ENCODE results near the gene EBLN1. TPM values are rescaled to one million over a fixed set of nuclear protein-coding genes. Genes with fewer than 3 reads are reported as not detected.

EBLN1 gene
- total and polyA plus RNA-seq, 2 of the 8 experiments (the other 6 are each of a cell fraction or from before 2014, with no cell fraction given) = not detected

DNA sequence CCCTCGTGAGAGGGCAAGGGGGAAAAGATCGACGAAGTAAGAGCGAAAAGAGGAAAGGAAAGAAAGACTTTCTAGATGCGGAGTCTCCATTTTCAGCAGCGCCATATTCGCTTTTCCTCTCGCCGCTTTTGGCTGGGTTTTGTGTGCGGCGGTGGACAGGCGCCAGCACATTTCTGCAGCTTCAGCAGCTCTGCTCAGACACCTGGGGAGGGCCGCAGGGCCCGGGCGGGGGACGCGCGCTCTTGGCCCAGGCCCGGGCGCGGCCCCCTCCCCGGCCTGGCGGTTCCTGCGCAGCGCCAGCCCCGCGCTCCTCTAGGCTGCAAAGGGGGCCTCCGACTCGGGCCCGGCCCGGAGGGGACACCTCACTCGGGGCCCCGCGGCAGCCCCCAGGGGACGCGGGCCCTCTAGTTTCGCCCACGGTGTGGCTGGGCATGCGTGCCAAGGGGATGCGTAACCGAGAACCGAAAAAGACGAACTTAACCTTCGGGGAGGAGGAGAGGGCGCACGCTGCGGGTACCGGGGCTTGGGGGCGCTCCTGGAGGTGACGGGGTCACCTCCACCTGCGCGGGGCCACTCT, 34.5 kb upstream of the EBLN1 start (continued):
- TF ChIP-seq TBP (IDR thresholded peaks at IDR 0.05; ENCODE audit: low read depth, low read length) (no peak), GABPA (IDR thresholded peaks at IDR 0.05; ENCODE audit: borderline replicate concordance, insufficient read depth, low read length) (0 out of 2 replicates have a peak, but pooled peaks have one; percentile 26), ASH2L (IDR thresholded peaks at IDR 0.05; ENCODE audit: low read length) (peak; percentile 20)
- TF ChIP-seq, protein P1, sequence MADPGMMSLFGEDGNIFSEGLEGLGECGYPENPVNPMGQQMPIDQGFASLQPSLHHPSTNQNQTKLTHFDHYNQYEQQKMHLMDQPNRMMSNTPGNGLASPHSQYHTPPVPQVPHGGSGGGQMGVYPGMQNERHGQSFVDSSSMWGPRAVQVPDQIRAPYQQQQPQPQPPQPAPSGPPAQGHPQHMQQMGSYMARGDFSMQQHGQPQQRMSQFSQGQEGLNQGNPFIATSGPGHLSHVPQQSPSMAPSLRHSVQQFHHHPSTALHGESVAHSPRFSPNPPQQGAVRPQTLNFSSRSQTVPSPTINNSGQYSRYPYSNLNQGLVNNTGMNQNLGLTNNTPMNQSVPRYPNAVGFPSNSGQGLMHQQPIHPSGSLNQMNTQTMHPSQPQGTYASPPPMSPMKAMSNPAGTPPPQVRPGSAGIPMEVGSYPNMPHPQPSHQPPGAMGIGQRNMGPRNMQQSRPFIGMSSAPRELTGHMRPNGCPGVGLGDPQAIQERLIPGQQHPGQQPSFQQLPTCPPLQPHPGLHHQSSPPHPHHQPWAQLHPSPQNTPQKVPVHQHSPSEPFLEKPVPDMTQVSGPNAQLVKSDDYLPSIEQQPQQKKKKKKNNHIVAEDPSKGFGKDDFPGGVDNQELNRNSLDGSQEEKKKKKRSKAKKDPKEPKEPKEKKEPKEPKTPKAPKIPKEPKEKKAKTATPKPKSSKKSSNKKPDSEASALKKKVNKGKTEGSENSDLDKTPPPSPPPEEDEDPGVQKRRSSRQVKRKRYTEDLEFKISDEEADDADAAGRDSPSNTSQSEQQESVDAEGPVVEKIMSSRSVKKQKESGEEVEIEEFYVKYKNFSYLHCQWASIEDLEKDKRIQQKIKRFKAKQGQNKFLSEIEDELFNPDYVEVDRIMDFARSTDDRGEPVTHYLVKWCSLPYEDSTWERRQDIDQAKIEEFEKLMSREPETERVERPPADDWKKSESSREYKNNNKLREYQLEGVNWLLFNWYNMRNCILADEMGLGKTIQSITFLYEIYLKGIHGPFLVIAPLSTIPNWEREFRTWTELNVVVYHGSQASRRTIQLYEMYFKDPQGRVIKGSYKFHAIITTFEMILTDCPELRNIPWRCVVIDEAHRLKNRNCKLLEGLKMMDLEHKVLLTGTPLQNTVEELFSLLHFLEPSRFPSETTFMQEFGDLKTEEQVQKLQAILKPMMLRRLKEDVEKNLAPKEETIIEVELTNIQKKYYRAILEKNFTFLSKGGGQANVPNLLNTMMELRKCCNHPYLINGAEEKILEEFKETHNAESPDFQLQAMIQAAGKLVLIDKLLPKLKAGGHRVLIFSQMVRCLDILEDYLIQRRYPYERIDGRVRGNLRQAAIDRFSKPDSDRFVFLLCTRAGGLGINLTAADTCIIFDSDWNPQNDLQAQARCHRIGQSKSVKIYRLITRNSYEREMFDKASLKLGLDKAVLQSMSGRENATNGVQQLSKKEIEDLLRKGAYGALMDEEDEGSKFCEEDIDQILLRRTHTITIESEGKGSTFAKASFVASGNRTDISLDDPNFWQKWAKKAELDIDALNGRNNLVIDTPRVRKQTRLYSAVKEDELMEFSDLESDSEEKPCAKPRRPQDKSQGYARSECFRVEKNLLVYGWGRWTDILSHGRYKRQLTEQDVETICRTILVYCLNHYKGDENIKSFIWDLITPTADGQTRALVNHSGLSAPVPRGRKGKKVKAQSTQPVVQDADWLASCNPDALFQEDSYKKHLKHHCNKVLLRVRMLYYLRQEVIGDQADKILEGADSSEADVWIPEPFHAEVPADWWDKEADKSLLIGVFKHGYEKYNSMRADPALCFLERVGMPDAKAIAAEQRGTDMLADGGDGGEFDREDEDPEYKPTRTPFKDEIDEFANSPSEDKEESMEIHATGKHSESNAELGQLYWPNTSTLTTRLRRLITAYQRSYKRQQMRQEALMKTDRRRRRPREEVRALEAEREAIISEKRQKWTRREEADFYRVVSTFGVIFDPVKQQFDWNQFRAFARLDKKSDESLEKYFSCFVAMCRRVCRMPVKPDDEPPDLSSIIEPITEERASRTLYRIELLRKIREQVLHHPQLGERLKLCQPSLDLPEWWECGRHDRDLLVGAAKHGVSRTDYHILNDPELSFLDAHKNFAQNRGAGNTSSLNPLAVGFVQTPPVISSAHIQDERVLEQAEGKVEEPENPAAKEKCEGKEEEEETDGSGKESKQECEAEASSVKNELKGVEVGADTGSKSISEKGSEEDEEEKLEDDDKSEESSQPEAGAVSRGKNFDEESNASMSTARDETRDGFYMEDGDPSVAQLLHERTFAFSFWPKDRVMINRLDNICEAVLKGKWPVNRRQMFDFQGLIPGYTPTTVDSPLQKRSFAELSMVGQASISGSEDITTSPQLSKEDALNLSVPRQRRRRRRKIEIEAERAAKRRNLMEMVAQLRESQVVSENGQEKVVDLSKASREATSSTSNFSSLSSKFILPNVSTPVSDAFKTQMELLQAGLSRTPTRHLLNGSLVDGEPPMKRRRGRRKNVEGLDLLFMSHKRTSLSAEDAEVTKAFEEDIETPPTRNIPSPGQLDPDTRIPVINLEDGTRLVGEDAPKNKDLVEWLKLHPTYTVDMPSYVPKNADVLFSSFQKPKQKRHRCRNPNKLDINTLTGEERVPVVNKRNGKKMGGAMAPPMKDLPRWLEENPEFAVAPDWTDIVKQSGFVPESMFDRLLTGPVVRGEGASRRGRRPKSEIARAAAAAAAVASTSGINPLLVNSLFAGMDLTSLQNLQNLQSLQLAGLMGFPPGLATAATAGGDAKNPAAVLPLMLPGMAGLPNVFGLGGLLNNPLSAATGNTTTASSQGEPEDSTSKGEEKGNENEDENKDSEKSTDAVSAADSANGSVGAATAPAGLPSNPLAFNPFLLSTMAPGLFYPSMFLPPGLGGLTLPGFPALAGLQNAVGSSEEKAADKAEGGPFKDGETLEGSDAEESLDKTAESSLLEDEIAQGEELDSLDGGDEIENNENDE (IDR thresholded peaks at IDR 0.05; ENCODE audit: insufficient replicate concordance, low read length) = no peak
- TF ChIP-seq, protein P2, sequence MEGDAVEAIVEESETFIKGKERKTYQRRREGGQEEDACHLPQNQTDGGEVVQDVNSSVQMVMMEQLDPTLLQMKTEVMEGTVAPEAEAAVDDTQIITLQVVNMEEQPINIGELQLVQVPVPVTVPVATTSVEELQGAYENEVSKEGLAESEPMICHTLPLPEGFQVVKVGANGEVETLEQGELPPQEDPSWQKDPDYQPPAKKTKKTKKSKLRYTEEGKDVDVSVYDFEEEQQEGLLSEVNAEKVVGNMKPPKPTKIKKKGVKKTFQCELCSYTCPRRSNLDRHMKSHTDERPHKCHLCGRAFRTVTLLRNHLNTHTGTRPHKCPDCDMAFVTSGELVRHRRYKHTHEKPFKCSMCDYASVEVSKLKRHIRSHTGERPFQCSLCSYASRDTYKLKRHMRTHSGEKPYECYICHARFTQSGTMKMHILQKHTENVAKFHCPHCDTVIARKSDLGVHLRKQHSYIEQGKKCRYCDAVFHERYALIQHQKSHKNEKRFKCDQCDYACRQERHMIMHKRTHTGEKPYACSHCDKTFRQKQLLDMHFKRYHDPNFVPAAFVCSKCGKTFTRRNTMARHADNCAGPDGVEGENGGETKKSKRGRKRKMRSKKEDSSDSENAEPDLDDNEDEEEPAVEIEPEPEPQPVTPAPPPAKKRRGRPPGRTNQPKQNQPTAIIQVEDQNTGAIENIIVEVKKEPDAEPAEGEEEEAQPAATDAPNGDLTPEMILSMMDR (IDR thresholded peaks at IDR 0.05; ENCODE audit: control extremely low read depth in 1 of 3, insufficient read depth in 1 of 3, low read depth in 1 of 3, low read length in 3 of 3) = no peak

Data from H1 (cell line).